GM13976 (cell line): Measurements from ENCODE around the gene DHRS1.

Experiments used
- DNase-seq: peaks from one replicate; pipeline ENCODE4 v3.0.0; 2012; ENCODE audit warnings: low spot score
- in situ Hi-C: fragments of 300-500 bp; cut with MboI; formaldehyde crosslinking; loops from one replicate; pipeline ENCODE4 v1.12.0; 2022; ENCODE audit warnings: low sequenced_read_pairs, mixed read lengths, inconsistent platforms; ENCODE audit not compliant: unreplicated experiment
- TF ChIP-seq, protein P1 (sequence below): IDR thresholded peaks from 2 replicates; pipeline ENCODE4 v1.5.1; 2012; ENCODE audit warnings: borderline replicate concordance, mild to moderate bottlenecking; ENCODE audit not compliant: insufficient read depth; ENCODE audit errors: extremely low read depth, missing control alignments, control extremely low read depth

The DHRS1 gene

DNA sequence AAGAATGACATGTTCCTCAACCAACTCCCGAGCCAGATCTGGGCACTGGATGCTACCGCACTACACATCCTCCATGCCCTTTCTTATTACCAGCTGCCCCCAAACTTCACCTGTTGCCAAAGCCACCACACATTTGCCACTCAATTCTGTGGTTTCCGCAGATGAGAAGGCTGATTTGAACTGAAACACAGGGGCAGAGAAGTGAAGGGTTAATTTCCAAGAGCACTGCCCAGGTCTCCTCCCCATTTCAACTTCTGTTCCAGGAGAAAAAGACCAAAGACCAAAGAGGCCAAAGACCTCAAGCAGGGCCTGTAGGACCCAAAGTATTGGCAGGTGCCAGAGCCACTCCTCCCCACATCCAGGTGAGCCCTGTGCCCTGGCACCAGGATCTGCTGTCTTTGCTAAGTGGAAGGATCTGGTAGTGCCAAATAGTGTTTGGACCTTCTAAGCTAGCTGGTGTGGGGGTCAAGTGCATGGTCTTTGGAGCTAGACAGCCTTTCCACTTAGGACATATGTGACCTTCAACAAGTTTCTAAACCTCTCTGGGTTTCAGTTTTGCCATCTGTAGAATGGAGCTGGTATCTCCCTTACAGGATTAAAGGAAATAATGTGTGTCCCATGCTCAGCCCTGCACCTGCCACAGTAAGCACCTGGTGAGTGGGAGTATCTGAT is 8.0 kb downstream of the DHRS1 start:
- in situ Hi-C loops, result no loop called here
- TF ChIP-seq, protein P1, sequence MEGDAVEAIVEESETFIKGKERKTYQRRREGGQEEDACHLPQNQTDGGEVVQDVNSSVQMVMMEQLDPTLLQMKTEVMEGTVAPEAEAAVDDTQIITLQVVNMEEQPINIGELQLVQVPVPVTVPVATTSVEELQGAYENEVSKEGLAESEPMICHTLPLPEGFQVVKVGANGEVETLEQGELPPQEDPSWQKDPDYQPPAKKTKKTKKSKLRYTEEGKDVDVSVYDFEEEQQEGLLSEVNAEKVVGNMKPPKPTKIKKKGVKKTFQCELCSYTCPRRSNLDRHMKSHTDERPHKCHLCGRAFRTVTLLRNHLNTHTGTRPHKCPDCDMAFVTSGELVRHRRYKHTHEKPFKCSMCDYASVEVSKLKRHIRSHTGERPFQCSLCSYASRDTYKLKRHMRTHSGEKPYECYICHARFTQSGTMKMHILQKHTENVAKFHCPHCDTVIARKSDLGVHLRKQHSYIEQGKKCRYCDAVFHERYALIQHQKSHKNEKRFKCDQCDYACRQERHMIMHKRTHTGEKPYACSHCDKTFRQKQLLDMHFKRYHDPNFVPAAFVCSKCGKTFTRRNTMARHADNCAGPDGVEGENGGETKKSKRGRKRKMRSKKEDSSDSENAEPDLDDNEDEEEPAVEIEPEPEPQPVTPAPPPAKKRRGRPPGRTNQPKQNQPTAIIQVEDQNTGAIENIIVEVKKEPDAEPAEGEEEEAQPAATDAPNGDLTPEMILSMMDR, result no peak
- no peak for DNase-seq

DNA sequence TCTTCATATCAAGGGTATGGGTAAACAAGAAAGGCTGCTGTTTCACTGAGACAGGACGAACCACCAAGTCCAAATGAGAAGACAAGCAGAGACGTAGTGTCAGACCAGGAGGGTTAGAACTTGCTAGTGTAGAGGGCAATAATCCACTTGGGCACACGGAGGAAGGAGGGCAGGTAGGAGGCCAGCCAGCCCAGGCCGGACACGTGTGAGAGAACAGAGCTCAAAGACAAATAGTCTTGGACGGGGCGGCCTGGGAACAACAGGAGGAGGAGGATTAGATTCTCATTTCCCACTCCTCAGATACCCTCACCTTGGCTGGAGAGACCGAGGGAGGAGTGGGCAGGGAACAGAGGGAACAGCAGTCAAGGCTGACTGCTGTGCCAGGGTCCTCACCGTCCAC is 8.8 kb downstream of the DHRS1 start:
- DNase-seq, result no peak
- in situ Hi-C loops, result no loop called here
- TF ChIP-seq, protein P1, result no peak

DNA sequence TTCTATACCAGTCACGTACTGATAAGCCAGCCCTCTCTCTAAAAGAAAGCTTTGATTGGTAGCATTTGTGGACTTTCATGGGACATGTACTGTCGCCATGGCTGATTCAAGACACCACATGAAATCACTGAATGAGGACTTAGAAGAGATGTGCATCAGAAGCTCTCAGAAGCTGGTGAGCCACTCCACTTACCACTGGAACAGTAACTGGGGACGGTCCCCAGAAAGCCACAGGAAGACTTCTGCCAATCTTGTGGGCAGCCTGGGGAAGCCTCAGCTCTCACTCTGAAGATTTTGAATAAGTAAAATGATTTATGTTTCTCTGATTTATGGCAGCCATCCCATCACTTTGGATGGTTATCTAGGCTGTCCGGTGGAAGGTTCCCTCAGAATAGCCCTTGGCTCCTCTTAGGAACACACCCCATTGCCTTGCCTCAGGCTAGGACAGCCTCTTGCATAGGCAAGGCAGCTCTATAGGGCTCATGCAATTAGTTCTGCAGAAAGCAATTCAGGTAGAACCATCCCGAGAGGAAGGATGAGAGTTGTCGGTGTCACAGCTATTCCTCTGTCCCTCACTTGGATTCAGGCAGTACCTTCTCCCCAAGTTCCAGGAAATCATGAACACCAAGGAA is 9.8 kb downstream of the DHRS1 start:
- TF ChIP-seq, protein P1, result no peak
- DNase-seq, result peak; percentile 64
- in situ Hi-C loops, result loop anchor here (5.0 kb wide), 1 partner anchor 42 kb away; no protein-coding TSS in a partner anchor

DNA sequence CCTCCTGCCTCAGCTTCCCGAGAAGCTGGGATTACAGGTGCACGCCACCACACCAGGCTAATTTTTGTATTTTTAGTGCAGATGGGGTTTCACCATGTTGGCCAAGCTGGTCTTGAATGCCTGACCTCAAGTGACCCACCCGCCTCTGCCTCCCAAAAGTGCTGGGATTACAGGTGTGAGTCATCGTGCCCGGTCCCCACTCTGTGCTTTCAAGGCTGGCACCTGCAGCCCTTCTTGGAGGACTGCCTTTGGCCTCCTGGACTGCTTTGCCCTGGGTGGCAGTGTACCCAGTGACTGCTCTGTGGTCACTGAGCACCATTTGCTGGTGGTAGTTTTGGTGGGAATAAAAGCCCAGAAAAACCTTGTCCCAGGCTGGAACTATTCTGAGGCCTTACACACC is 12.6 kb downstream of the DHRS1 start:
- no peak for DNase-seq
- in situ Hi-C loops, result loop anchor here (5.0 kb wide), 1 partner anchor 40 kb away; no protein-coding TSS in a partner anchor
- TF ChIP-seq, protein P1, result no peak

DNA sequence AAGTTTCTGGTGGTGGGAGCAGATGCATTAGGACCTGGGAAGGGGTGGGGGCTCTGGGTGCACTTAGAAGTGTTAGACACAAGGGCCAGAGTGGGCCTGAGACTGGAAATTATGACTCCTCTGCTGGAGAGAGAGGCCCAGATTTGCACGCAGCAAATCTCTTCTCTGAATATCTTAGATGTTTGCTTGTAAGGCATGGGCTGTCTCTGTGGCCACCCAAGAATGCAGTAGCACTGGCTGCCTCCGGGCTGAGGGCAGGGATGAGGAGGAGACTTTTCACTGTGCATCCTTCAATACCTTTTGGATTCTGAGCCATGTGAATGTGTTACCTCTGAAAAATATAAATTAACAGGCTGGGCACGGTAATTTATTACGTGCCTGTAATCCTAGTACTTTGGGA is 14.2 kb downstream of the DHRS1 start:
- TF ChIP-seq, protein P1, result no peak
- in situ Hi-C loops, result loop anchor here (5.0 kb wide), 1 partner anchor 38 kb away; no protein-coding TSS in a partner anchor
- DNase-seq, result no peak

DNA sequence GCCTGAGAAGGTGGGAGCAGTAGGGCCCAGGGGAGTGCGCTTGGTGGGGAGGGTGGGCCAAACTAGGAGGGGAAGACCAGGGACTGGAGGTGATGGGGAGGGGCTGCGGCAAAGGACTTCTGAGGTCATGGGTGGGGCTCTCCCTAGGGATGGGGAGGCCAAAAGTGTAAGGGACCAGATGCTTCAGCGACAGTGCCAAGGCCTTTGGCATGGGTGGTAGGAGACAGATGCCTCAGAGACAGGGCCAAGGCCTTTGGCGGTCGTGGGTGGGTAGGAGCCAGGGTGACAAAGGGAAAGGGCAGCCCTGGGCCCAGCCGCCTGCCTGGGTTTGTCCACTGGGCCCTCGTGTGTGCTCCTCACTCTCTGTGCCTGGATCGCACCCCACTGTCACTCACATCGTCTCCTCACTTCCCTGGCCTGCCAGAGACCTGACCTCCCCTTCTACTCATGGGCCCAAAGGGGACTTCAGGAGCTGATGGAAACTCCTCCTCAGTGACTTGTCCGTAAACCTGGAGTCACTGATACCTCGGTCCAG is 15.0 kb downstream of the DHRS1 start:
- no peak for DNase-seq
- in situ Hi-C loops, result loop anchor here (5.0 kb wide), 1 partner anchor 37 kb away; no protein-coding TSS in a partner anchor
- TF ChIP-seq, protein P1, result no peak
